ENCODE results near the gene ADH1A.
"Not testable (repeated sequence)": the region's sequence is repeated elsewhere in the genome, so short reads cannot be mapped to it uniquely, and the experiment has no call there.

Gene ADH1A

DNA sequence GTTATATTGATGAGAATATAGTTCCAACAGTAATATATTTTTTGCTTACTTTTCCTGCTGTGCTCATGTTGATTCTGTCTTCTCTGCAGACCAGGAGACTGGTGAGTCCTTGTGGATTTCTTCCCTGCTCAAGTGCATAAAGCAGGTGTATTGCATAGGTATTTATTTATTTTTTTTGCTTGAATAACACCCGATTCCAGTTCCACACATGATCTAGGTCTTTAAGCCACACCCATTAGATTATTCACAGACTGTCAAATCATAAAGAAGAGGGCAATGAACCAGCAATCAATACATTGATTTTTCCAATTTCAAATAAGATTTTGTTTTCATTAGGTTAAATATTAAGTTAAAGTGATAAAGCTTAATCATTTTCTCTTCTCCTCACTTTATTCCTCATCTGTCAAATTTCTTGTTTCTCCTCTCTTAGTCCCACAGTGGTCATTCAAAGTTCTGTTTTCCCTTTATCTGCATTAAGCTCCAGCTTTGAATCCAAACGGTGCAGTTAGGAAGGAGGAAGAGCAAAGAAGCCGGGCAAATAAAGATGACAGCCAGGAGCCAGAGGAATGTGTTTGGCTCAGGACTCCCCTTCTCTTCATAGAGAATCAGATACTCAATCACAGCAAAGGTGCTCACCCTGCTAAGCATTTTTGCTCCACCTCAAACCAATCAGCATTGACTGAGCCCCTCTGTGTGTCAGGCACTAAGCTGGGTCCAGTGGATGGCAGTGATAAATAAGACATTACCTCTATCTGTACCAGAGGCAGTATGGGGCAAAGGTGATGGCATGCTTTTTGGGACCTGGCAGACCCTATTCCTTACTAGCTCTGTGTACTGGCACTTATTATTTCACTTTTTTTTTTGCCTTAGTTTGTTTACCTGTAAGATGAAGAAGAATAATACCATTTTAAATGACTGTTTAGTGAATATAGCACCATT, at the start of gene ADH1A:
Gene ADH1A (minus strand): TSS at position 138 of the 939 bp plus-strand sequence. CDS start 71 bp downstream, at position 67.
- H3K27me3 Mint-ChIP-seq: no peaks in the 10 kb centered on the region
- no peaks in the 10 kb centered on the region for H3K36me3 Mint-ChIP-seq
- no peak within 1 kb of the TSS for H3K4me3 Mint-ChIP-seq
- no peaks in the 10 kb centered on the region for H3K4me1 Mint-ChIP-seq
- H3K9me3 Mint-ChIP-seq: peaks cover 3% of the 10 kb centered on the region
- H3K27ac Mint-ChIP-seq: no peak within 1 kb of the TSS
- no peak for ATAC-seq

DNA sequence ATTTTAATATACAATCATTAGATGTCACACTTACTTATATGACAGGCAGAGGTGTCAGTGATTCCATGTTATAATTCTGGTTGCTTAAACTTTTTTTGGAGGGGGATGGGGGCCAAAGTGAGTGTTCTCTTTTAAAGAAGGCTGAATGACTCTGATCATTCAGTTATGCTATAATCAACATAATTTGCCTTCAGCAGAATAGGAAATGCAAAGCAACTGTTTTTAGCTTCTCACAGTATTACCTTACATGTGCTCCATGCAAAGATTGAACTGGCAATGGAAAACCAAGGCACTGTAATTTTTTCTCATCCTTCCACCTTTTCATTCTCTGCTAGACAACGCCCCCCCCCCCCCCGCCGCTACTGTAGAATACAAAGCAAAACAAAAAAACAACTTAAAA, 48.4 kb upstream of the ADH1A start:
- Mint-ChIP-seq H3K9me3 (no peaks in the 10 kb centered on the region), H3K4me1 (no peaks in the 10 kb centered on the region), H3K36me3 (no peaks in the 10 kb centered on the region), H3K27me3 (no peaks in the 10 kb centered on the region), H3K4me3 (no peak overlapping the region), H3K27ac (no peak overlapping the region)
- no peak for ATAC-seq

GRCh38 chr4:99336553-99336952, 45.8 kb upstream of the ADH1A start:
- Mint-ChIP-seq H3K36me3 (no peaks in the 10 kb centered on the region), H3K9me3 (peaks cover 3% of the 10 kb centered on the region), H3K27me3 (no peaks in the 10 kb centered on the region), H3K27ac (no peak overlapping the region), H3K4me3 (no peak overlapping the region), H3K4me1 (no peaks in the 10 kb centered on the region)
- no peak for ATAC-seq

- no peak for ATAC-seq
- Mint-ChIP-seq H3K4me1 (no peaks in the 10 kb centered on the region), H3K27ac (no peak overlapping the region), H3K9me3 (peaks cover 3% of the 10 kb centered on the region), H3K4me3 (no peak overlapping the region), H3K36me3 (no peaks in the 10 kb centered on the region), H3K27me3 (no peaks in the 10 kb centered on the region)
Observed at GRCh38 chr4:99334880-99335279, 44.1 kb upstream of the ADH1A start.

DNA sequence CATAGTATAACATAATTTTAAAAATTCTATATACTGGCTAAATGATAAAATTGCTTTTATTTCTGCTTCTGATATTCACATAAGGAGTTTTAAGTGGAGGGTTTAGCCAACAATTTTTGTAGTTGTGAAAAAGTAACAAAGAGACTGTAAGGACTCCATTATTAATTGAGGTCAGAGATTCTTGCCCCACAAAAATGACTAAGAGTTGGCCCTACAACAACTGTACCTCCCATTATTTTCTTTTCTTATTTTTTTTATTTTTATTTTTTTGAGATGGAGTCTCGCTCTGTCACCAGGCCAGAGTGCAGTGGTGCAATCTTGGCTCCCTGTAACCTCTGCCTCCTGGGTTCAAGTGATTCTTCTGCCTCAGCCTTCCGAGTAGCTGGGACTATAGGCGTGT, 39.9 kb upstream of the ADH1A start:
- no peak for ATAC-seq
- Mint-ChIP-seq H3K4me3 (no peak overlapping the region), H3K36me3 (no peaks in the 10 kb centered on the region), H3K27ac (no peak overlapping the region), H3K9me3 (peaks cover 3% of the 10 kb centered on the region), H3K4me1 (no peaks in the 10 kb centered on the region), H3K27me3 (no peaks in the 10 kb centered on the region)

GRCh38 chr4:99329876-99330275, 39.1 kb upstream of the ADH1A start:
- Mint-ChIP-seq H3K4me3 (no peak overlapping the region), H3K27me3 (no peaks in the 10 kb centered on the region), H3K27ac (no peak overlapping the region), H3K9me3 (peaks cover 3% of the 10 kb centered on the region), H3K4me1 (no peaks in the 10 kb centered on the region), H3K36me3 (no peaks in the 10 kb centered on the region)
- ATAC-seq: no peak

DNA sequence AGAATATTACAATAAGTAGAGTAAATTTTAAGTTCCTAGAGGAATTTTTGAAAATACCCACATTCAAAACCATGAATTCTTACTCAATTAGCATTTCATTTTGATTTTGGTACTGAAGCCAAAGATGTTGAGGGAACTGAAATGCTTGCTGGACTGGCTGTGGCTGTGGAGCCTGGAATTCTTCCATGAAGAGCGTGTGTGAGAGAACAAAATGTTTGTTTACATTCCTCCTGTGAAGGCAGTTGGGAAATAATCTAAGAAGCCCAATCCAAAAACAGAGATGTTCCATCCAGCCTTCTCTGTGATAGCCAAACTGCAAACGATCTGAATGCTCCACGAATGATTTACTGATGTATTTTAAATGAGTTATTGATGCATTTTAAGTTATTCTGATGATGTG, 34.2 kb upstream of the ADH1A start:
- H3K36me3 Mint-ChIP-seq: no peaks in the 10 kb centered on the region
- H3K4me3 Mint-ChIP-seq: no peak overlapping the region
- no peak for ATAC-seq
- peaks cover 9% of the 10 kb centered on the region for H3K27me3 Mint-ChIP-seq
- no peaks in the 10 kb centered on the region for H3K4me1 Mint-ChIP-seq
- no peaks in the 10 kb centered on the region for H3K9me3 Mint-ChIP-seq
- no peak overlapping the region for H3K27ac Mint-ChIP-seq

DNA sequence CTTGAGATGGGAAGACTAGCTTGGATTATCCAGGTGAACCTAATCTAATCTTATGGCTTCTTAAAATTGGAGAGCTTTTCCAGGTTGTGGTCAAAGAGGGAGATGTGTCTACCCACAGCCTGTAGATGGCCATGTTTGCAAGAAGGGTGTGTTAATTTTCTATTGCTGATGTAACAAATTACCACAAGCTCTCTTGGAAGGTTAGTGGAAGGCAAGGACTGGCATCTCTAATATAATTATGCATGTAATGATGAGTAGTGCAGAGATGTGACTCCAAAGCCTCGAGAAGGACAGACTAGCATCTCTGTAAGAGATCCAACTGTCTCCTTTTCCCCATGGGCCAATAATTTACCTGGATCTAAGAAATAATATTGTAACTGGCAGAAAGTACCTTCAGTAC, 33.6 kb upstream of the ADH1A start:
- Mint-ChIP-seq H3K9me3 (no peaks in the 10 kb centered on the region), H3K36me3 (no peaks in the 10 kb centered on the region), H3K27me3 (peaks cover 9% of the 10 kb centered on the region), H3K27ac (no peak overlapping the region), H3K4me1 (no peaks in the 10 kb centered on the region), H3K4me3 (no peak overlapping the region)
- no peak for ATAC-seq

GRCh38 chr4:99323756-99324155, 33.0 kb upstream of the ADH1A start:
- no peaks in the 10 kb centered on the region for H3K9me3 Mint-ChIP-seq
- no peak overlapping the region for H3K4me3 Mint-ChIP-seq
- no peaks in the 10 kb centered on the region for H3K4me1 Mint-ChIP-seq
- H3K36me3 Mint-ChIP-seq: no peaks in the 10 kb centered on the region
- no peak for ATAC-seq
- peaks cover 9% of the 10 kb centered on the region for H3K27me3 Mint-ChIP-seq
- H3K27ac Mint-ChIP-seq: no peak overlapping the region

DNA sequence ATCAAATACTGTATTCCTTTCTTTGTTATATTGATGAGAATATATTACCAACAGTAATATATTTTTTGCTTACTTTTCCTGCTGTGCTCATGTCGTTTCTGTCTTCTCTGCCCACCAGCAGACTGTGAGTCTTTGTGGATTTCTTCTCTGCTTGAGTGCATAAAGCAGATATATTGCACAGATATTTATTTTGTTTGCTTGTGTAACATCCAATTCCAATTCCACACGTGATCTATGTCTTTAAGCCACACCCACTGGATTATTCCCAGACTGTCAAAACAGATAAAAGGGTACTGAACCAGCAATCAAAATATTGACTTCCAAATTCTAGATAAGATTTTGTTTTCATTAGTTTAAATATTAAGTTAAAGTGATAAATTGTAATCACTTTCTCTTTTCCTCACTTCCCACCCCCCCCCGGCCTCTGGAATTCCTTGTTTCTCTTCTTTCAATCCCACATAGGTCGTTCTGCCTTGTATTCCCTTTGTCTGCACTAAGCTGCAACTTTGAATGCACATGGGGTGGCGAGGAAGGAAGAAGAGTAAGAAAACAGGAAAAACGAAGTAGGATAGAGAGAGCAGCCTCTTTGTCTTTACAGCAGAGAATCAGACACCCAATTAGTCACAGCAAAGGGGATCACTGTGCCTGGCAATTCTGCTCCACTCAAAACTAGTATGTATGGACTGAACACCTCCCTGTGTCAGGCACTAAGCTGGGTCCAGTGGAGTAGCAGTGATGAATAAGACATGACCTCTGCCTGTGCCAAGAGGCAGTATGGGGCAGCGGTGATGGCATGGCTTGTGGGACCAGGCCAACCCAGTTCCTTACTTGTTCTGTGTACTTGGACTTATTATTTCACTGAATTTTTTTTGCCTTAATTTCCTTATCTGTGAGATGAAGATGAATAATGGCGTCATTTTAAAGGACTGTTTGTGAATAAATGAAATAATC, 30.7 kb upstream of the ADH1A start, which contains the start of gene ADH1B:
Gene ADH1B (minus strand): TSS at position 161 of the 951 bp plus-strand sequence. CDS start 70 bp downstream, at position 91.
- no peaks in the 10 kb centered on the region for H3K36me3 Mint-ChIP-seq
- peaks cover 9% of the 10 kb centered on the region for H3K27me3 Mint-ChIP-seq
- ATAC-seq: no peak
- no peaks in the 10 kb centered on the region for H3K4me1 Mint-ChIP-seq
- H3K27ac Mint-ChIP-seq: no peak within 1 kb of the TSS
- no peak within 1 kb of the TSS for H3K4me3 Mint-ChIP-seq
- no peaks in the 10 kb centered on the region for H3K9me3 Mint-ChIP-seq

GRCh38 chr4:99317811-99318210, 27.0 kb upstream of the ADH1A start:
- not testable (repeated sequence) for H3K4me1 Mint-ChIP-seq, ATAC-seq, H3K27ac Mint-ChIP-seq

GRCh38 chr4:99317354-99317753, 26.6 kb upstream of the ADH1A start:
- Mint-ChIP-seq H3K9me3 (no peaks in the 10 kb centered on the region), H3K27me3 (no peaks in the 10 kb centered on the region), H3K27ac (no peak overlapping the region), H3K4me3 (no peak overlapping the region), H3K36me3 (no peaks in the 10 kb centered on the region), H3K4me1 (no peaks in the 10 kb centered on the region)
- no peak for ATAC-seq

More at GRCh38 chr4:99317811-99318210, 27.0 kb upstream of the ADH1A start:
- H3K9me3 Mint-ChIP-seq, H3K27me3 Mint-ChIP-seq, H3K36me3 Mint-ChIP-seq, H3K4me3 Mint-ChIP-seq: not testable (repeated sequence)

DNA sequence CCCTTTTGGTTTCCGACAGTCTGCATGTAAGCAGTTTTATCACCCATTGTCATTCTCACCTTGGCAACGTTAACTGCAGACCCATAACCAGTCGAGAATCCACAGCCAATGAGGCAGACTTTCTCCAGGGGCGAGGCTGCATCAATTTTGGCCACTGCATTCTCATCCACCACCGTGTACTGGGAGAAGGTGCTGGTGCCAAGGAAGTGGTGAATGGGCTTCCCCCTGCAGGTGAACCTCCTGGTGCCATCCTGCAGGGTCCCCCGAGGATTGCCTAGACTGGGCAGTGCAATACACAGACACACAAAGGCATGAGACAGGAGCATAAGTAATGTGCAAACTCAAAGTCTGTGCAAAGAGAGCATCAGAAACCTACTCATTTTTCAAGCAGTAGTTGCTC, 25.1 kb upstream of the ADH1A start:
- no peak for ATAC-seq
- Mint-ChIP-seq H3K27me3 (no peaks in the 10 kb centered on the region), H3K4me3 (no peak overlapping the region), H3K4me1 (no peaks in the 10 kb centered on the region), H3K36me3 (no peaks in the 10 kb centered on the region), H3K9me3 (no peaks in the 10 kb centered on the region), H3K27ac (no peak overlapping the region)

DNA sequence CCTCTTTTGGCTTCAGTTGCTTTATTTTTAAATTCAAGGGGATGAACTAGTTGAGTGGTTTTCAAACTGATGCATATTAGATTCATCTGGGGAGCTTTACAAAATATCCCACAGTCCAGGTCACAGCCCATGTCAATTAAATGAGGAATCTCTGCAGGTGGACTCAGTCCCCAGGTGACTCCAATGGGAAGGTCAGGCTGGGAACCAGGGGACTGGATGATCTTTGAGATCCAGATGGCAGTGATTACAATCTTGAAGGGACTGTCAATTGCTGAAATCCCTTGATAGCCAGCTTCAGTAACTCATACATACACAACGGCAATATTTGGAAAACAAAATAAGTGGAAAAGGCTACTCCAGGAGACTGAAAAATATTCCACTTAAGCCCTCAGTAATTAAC, 23.4 kb upstream of the ADH1A start:
- no peak overlapping the region for H3K27ac Mint-ChIP-seq
- no peaks in the 10 kb centered on the region for H3K9me3 Mint-ChIP-seq
- H3K36me3 Mint-ChIP-seq: no peaks in the 10 kb centered on the region
- no peaks in the 10 kb centered on the region for H3K27me3 Mint-ChIP-seq
- no peaks in the 10 kb centered on the region for H3K4me1 Mint-ChIP-seq
- no peak overlapping the region for H3K4me3 Mint-ChIP-seq
- ATAC-seq: no peak

DNA sequence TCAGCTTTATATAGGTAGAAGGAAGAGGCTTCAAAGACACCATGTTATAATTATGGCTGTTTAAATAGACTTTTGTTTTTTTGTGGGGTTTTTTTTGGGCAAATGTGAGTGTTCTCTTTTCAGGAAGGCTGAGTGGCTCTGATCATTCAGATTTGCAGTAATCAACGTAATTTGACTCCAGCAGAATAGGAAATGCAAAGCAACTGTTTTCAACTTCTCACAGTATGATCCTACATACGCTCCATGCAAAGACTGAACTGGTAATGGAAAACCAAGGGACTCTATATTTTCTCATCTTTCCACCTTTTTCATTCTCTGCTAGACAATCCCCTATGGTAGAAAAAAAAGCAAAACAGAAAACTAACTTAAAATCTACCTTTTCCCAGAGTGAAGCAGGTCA, 19.6 kb upstream of the ADH1A start:
- no peak for ATAC-seq
- H3K9me3 Mint-ChIP-seq: no peaks in the 10 kb centered on the region

More for the DNA sequence above, 19.6 kb upstream of the ADH1A start:
- Mint-ChIP-seq H3K27ac (no peak overlapping the region), H3K4me3 (no peak overlapping the region), H3K36me3 (no peaks in the 10 kb centered on the region), H3K27me3 (no peaks in the 10 kb centered on the region), H3K4me1 (no peaks in the 10 kb centered on the region)

All from stimulated activated memory B cell treated with anti-CD40 and anti-IgM and Interleukin-4, amounts not matched to agents 10 μg/mL and 1 μg/mL and 100 μg/mL, for 72 hours (primary cell).